Activated gamma-delta T cell treated with Interleukin-2 at 50 U/mL for 16 hours (primary cell): ENCODE results near the gene EMC9.

Source experiments
- DNase-seq: peaks from one replicate; pipeline ENCODE4 v3.0.0-alpha.2; 2020

Gene EMC9

DNA sequence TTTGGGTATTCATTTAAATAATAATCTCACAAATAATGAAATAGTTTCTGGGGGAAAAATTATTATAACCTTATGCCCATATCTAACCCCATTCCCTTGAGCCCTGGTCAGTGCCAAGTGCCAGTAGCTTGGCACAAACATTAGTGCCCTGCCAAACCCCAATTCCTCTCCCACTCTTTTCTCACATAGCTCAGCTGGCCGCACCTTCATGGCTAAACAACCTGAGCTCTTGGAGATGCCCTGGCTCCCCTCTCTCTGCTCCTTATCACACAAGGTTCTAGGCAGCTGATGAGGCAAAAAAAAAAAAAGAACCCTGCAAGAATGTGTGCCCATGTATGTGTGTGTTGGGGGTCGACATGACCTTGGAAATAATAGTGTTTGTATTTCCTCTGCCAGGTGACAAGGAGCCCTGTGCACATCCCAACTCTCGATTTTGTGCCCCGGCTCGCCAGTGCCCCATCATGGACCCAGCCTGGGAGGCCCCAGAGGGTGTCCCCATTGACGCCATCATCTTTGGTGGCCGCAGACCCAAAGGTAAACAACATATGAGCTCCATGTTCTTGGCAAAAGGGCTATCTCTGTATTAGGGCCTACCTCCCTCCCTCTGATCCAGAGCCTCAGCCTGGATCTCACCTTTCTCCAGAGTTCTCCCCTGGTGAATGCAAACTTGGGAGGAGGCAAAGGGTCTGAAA lies 38.9 kb downstream of the EMC9 start:
- no peak for DNase-seq

DNA sequence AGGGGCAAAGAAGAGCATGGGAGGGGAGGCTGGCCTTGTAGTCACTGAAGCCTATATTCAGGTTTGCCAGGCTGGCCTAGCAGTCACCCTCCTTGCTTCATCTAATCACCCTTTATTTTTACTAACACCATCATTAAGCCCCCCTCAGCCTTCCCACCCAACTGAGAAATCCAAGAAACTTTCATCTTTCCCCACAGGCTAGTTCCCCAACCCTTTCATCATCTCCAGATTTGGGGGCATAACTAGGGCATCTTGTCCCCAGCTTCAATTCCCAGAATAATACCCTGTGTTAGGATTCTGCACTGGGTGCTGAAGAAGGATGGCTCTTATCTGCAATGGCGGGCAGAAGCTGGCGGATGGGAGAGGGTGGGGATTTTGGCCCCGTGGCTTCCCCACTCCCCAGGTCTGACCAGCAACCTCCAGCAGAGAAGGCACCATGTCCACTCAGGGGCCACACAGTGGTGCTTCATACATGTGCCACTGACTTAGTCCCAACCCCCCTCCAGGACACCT lies 40.4 kb downstream of the EMC9 start:
- DNase-seq, result no peak

DNA sequence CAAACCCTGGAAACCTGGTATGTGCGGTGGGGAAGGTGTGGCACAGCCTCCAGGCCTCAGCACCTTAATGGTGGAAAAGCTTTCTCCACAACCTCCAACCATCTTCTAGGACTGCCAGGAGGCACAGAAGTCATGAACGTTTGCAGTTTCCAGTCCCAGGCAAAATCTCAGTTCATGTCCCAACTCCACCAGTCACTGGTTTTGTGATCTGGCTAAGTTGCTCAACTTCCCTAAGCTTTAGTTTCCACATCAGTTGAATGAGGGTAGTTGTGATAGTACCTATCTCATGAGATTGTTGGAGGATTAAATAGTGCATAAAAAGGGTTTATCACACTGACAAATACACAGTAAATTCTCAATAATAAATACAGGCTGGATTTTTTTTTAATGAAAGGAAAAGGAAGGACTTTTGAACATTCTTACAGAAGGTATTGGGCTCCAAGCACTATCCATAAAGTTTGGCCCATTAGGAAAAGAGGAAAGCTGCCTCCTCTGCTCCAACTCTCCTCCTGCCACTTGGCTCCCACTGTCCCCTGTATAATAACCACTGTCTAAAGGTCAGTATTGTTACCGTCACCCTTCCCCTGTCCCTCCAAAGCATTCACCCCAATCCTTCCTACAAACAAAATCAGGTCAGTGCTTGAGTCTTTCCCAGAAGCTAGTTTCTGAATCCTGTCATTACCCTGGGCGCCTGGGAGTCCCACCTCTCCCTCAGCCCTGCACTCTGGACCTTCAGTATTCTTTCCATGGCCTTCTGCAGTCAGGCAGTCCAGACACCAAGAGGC lies 41.0 kb downstream of the EMC9 start:
- DNase-seq, result no peak

- no peak for DNase-seq
Observed at GRCh38 chr14:24098927-24099813, 42.2 kb downstream of the EMC9 start.

- no peak for DNase-seq
Observed at GRCh38 chr14:24098229-24098926, 43.0 kb downstream of the EMC9 start.

- no peak for DNase-seq
Observed at GRCh38 chr14:24096545-24097181, 44.7 kb downstream of the EMC9 start.

DNA sequence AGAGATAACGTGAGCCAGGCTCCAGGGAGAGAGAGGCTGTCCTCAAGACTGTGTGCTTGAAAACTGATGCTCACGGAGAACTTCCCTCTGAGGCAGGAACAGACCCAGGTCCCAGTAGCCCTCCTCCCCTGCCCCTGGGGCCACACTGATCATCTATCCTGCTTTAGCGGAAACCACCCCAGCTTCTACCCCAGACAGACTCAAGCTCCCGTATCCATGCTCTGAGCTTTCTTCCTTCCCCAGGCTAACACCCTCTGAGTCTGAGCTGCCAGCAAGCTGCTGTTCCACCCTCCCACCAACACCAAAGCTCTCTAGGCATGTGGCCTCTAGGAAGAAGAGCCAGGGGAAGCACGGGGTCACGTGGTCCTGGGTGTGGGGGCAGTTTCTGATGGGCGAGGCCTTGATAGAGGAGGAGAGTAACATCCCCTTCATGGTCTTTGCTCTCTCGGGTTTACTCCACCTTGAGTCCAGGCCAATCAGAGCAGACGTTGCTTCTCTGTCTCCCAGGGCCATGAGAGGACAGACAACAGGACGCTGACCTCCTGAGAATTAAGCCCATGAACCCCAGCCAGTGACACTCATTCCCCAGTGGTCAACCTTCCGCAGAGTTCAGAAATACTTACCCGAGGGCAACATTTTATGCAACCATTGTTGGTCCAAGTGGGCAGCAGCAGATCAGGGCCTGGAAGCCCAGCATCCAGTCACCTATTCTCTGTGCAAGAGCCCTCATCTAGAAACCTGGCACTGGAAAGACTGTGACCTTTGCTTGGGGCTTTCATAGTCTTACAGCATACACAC lies 45.9 kb downstream of the EMC9 start:
- DNase-seq, result no peak

GRCh38 chr14:24094841-24095270 lies 46.5 kb downstream of the EMC9 start:
- no peak for DNase-seq

- DNase-seq, result peak; percentile 69
Observed at GRCh38 chr14:24093901-24094840, 47.2 kb downstream of the EMC9 start, which contains the start of gene PCK2. PCK2 (plus strand) TSS chr14:24094311; CDS start chr14:24094406, 95 bp downstream.

GRCh38 chr14:24093207-24093900 lies 48.0 kb downstream of the EMC9 start:
- no peak for DNase-seq

DNA sequence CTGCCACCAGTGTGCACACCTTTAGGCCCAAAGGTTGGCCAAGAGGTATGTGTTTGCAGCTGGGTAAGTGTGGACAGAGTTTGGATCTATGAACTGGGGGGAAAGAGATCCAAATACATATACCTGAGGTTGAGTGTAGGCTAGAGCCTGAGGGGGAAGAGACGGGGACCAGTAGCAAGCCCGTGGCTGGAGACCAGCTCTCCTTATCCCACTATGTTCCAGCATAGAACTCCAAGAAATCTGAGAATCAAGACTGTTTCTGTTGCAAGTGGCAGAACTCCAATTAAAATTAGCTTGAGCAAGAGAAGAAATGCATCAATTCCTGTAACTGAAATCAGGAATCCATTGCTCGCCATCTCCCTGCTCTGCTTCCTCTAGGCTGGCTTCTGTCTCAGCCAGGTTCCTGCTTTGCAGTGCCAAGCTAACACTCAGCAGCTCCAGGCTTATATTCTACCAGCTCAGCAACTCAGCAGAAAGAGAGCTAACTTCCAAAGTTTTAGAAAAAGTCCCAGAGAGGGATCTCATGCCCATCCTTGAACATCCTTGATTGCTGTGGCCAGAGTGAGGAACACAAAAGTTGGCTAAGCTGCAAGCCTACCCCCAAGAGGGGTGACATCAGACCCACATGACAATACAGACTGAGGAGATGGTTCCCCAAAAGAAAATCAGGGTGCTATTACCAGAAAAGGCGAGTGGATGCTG lies 48.7 kb downstream of the EMC9 start:
- no peak for DNase-seq

GRCh38 chr14:24092110-24092504 lies 49.3 kb downstream of the EMC9 start:
- DNase-seq, result no peak

DNA sequence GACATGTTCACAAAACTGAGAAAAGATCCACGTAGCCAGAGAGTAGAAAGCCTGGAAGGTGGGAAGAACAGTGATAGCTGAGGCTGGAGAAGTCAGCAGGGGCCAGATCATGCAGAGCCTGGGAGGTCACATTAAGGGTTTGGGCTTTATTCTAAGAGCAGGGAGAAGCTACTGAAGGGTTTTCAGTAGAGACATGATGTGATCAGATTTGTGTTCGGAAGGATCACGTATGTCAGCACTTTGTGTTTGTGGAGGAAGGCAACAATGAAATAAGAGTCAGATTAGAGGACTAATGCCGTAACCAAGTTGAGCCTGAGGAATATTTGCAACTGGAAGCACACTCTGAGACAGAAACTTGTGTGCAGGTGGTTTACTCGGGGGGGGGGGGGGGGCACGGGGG lies 51.5 kb downstream of the EMC9 start:
- DNase-seq, result no peak
